ENCODE measurements around the gene TENM3.

The TENM3 gene

DNA sequence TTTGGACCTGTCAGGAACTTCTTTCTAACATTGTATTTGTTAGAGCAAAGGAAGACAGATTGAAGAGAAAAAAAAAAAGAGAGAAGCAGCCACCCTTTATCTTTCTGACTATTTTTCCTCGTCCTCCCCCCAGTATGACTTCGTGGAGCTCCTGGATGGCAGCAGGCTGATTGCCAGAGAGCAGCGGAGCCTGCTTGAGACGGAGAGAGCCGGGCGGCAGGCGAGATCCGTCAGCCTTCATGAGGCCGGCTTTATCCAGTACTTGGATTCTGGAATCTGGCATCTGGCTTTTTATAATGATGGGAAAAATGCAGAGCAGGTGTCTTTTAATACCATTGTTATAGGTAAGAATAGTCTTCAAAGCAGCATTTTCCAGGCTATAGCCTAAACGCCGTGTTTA is 436.3 kb downstream of the TENM3 start:
- DNase-seq (ENCODE audit: low read depth, low spot score): no peak

DNA sequence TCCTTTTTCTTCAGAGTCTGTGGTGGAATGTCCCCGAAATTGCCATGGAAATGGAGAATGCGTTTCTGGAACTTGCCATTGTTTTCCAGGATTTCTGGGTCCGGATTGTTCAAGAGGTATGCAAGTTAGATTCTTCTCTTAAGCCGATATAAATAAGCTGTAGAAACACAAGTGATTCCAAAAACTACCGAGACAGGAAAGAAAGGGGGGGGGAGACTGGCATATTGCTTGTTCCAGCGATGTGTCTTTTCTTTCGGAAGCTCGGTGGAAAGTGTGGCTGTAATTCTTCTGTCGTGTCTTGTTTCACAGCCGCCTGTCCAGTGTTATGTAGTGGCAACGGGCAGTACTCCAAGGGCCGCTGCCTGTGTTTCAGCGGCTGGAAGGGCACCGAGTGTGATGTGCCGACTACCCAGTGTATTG is 437.0 kb downstream of the TENM3 start:
- no peak for DNase-seq (ENCODE audit: low read depth, low spot score)

DNA sequence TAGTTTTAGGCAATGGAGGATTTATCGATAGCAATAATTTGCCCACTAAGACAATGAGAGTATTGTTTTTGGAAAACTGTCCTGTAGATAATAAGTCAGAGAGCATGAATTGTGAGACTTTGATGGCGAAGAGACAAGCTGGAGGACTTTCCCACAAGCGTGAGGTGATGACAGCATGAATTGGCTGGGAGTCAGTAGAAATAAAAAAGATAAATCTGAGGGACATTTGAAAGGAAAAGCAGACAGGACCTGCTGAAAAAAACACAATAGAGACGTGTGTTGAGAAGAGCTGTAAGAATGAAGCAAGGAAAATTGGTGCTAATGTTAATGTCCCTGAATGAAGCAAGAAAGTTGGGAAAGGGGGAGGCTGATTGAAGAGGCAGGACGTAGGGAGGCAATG is 440.5 kb downstream of the TENM3 start:
- no peak for DNase-seq (ENCODE audit: low read depth, low spot score)

DNA sequence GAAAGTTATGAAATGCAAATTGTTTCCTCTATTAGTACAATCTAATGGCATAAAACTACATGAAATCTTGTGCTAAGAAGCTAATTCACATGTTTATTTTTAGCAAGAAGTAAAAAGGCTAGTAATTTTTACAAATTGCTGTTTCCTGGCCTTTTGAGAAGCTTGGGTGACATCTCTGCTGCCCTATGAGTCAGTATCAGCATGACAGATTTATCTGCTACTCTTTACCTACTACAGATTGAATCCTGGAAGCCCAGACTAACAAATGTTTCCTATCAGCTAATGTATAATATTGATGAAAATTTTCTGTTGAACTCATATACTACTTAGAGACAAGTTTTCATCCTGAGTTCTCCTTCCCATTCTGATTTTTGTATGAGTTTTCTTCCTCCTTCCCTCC is 441.6 kb downstream of the TENM3 start:
- DNase-seq (ENCODE audit: low read depth, low spot score): no peak

DNA sequence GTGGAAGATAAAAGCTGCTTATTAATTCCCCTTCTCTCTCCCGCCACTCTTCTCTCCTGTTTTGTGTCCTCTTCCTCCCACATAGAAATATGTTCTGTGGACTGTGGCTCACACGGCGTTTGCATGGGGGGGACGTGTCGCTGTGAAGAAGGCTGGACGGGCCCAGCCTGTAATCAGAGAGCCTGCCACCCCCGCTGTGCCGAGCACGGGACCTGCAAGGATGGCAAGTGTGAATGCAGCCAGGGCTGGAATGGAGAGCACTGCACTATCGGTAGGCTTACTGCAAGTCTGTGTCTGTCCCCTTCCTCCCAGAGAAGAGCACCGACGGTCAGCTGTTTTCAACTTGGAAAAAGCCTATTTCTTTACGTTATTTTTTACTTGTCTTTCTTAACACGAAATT is 444.9 kb downstream of the TENM3 start:
- no peak for DNase-seq (ENCODE audit: low read depth, low spot score)

DNA sequence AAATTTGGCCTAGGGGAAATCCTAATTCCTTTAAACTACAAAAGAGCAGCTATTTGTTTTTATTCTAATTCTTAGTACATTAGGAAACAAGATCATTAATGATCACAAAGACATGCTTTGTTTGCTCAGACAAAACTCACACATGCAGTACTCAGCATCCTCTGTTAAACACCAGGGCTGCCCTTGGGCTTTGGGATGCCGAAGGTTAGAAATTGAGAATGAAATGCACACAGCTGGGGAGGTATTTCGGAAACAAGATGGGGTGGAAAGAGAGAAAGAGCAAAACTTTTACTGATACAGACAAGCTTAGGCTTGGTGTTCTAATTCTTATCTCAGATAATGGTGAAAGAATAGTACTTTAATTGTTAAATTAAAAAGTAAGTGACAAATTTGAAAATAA is 451.3 kb downstream of the TENM3 start:
- DNase-seq (ENCODE audit: low read depth, low spot score): no peak

DNA sequence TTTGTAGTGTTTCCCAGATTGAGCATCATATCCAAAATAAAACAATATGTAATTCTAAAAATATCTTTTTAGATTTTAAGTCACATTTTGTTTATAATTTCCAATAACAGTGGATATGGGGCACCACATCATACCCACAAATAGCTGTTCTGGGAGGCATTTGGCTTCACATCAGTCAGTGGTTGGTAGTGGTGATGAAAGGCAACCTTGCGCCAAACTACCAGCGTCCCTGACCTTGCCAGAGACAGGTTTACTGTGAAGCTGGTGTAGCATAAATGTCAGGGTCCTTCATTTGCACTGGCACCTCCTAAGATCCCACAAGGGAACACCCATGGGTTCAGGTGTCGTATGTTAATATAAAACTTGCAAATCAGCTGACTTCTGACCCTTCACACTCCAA is 451.8 kb downstream of the TENM3 start:
- no peak for DNase-seq (ENCODE audit: low read depth, low spot score)

DNA sequence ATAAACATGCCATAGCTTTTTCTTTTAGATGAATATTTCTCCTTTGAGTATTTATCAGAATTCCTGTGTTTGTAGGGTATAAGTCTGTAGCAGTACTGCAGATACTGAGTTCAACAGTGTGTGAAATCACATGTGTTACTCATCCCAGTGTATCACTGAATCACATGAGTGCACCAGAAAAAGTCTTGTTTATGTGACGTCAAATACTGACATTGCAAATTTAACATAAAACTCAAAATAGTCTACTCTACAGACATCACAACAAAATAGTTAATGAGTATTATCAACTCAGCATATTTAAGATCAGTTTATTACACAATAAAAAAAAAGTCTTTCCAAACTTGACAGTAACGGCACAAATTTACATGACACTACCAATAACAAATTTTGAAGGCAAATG is 452.6 kb downstream of the TENM3 start:
- DNase-seq (ENCODE audit: low read depth, low spot score): no peak

DNA sequence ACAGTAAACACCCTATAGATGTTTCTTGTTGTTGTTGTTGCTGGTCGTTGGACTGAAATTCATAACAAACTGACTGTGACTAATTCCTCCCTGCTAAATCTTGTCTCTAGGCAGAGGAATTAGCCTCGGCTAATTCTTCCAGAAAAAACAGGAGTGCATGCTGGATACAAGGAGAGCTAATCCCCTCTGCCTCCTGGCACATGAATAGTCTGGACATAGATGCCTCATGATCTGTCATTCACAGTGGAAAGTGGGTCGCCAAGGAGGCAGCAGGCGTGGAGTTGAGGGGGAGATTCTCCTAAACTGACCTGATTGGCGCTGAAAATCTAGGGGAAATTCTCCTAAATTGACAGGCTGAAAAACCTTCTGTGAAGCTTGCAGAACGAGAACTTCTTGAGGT is 453.9 kb downstream of the TENM3 start:
- DNase-seq (ENCODE audit: low read depth, low spot score): no peak

DNA sequence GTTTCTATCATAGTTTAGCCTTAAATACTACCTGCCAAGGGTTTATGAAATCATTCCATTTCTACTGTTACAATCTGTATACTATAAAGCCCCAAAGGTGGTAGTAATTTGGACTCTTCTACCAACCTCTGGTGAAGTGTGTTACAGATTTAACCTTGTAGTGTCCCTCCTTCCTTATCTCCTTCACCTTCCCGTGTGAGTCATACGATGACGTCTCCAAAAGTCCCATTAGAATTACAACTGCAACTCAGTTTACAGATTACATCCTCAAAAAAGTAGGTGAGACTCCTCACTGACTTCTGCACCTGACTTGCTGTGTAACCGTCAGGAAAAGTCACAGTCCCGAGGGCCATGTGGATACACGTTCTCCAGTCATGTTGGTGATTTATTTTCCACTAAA is 455.0 kb downstream of the TENM3 start:
- DNase-seq (ENCODE audit: low read depth, low spot score): no peak

DNA sequence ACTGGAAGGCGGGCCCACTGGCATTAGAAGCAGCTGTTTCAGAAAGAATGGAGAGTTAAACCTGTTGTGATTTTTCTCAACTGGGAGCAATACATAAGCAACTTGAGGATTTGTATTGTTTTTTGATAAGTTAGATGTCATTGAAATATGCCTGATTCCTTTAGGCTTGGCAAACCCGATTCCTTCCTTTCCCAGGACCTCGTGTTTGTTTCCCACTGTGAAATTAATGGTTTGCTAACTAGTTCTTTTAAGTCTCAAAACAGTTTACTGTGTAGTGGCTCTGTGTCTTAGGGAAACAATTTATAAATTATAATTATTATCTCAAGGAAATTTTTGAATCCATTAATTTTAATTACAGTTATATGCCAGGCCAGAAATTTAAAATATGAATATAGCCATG is 456.0 kb downstream of the TENM3 start:
- DNase-seq (ENCODE audit: low read depth, low spot score): no peak

DNA sequence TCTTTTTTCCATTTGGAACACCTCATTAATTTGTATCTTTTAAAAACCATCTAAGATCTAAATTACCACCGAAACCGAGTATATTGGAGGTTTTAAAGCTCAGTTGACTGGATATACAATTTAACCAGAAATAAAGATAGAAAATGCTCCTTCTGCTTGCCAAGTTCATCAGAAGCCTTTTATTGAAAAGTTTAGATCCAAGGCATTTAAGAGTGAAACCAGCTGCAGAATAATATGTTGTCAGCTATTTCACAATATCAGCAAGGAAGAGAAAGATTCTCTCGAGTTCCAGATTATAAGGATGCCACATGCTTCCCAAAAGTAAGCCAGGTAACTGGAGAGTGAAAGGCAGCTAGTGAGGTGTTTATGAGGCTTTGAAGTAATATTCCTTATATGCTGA is 456.6 kb downstream of the TENM3 start:
- no peak for DNase-seq (ENCODE audit: low read depth, low spot score)

DNA sequence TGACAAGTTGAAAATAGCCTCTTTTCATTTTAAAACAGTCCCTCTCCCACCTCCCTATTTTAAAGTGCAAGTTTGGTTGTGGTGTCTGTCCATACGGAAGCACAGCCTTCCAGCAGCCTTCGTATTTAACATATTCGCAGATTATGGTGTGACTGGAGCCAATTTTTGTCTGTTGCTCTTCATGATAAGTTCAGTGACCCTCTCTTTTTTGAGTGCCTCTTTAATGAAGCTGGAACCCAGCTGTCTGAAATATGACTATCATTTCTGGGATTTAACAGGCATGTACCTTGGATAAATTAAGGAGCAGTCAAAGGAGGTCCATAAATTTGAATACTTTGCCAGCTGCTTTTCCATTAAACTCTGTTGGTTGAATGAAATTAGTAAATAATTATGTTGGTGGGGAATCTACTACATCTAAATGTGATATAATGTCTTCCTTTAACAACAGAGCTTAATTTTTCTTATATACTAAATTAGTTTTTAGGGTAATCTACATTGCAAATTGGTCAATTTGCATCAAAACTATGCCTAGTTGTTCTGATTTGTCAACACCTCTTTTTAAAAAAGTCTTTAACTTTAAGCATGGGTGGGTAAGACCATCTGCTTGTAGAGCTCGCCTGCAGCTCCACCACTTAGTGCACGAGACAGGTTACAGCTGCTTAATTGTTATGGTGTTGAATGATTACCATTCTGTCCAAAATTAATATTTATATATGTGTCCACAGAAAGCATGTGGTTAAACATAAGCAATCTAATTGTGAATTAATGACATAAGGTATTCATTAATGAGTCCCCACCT is 457.4 kb downstream of the TENM3 start:
- no peak for DNase-seq (ENCODE audit: low read depth, low spot score)

DNA sequence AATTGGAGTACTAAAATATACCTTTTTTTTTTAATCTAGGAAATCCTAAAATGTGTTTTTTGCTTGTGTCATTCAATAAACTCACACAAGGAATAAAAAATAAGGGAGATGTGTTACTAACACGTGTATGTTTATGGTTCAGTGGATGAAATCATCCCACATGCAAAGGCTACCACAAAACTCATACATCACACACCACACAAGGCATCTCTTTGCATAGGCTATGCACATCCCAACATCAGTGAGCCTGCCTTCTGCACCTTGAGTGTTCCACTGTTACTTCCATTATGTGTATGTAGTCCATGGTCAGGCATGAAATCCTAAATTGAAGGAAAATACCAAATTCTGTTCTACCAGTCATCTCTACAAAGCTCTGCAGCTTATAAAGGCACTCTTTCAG is 460.9 kb downstream of the TENM3 start:
- no peak for DNase-seq (ENCODE audit: low read depth, low spot score)

DNA sequence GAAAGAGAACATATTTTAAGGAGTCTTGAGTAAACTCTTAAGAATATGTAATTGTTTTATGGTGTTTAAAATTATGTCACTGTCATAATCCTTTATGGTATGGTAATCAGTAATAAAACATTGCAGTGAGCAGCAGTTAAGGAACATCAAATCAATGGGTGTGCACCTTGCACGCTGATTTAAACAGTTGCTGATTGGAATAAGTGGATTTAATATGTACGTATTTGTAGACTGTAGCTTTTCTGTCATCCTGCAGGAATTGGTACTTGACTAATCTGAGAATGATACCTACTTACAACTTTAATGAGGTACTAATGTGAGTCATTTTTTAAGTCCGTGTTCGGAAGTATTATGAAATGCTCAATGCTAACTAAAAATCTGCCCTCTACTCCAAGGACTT is 461.7 kb downstream of the TENM3 start:
- DNase-seq (ENCODE audit: low read depth, low spot score): no peak

DNA sequence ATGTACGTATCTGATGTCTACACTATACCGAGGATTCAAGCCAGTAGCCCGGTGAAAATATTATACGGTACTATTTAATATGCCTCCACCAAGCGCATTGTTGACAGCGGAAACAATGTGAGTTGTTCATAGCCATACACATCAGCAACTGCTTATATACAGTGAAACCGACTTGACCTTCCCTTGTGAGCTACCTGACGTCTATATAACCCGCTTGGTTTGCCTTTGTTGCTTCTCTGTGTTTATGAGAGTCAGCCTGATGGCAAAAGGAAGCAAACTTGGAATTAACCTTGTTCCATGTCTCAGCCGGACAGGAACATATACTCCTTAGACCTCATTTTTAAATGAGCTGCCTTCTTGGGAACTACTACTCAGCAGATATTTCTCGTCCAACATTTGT is 462.2 kb downstream of the TENM3 start:
- DNase-seq (ENCODE audit: low read depth, low spot score): no peak

DNA sequence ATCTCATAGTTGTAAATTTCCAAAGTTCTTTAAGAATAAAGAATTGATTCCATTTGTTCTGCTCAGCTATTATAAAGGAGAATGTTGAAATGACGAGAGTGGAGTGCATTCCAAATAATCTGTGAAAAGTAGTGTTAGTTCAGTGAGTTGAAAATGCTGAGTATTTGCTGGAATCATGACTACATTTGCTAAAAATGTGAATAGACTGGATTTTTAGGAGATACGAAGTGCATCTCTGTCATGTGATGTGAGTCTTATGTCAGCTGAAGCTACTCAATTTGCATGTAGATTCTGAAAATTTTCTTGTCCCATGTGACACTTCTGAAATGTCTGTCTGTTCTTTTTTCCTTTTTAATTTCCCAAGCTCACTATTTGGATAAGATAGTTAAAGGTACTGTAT is 468.0 kb downstream of the TENM3 start:
- DNase-seq (ENCODE audit: low read depth, low spot score): no peak

DNA sequence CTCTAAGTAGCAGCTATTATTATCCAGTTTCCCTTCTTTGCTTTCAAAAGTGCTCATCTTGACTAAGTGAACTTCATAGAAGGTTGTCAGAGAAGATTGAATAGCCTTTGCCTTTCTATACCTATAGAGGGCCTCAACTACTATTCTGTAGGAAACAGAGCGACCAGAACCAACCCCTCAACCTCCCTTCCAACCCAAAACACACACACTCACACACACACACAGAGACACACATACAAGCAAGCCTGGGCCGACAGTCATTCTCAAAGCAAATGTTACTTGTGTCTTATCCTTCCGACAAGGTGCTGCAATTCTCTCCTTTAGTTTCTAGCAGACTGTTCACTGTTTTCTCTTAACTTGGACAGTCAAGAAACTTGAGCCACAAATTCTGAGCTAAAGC is 472.3 kb downstream of the TENM3 start:
- DNase-seq (ENCODE audit: low read depth, low spot score): no peak

DNA sequence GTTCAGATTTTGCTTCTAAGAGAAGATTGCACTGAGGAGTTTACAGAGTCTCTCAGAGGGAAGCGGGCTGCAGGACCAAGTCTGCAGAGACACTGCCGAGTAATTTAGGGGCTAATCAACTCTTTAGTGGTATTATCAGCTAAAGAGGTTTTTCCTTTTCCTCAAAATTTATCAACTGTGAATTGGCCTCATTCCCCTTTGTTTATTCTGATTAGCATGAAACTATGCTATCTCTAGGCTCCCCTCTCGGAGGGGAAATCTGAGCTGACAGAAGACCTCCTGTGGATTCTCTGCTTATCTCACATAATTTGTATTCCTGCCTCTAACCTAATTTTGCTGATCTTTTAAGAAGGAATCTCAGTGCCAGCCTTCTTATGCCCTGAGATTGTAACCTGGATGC is 473.0 kb downstream of the TENM3 start:
- DNase-seq (ENCODE audit: low read depth, low spot score): no peak

DNA sequence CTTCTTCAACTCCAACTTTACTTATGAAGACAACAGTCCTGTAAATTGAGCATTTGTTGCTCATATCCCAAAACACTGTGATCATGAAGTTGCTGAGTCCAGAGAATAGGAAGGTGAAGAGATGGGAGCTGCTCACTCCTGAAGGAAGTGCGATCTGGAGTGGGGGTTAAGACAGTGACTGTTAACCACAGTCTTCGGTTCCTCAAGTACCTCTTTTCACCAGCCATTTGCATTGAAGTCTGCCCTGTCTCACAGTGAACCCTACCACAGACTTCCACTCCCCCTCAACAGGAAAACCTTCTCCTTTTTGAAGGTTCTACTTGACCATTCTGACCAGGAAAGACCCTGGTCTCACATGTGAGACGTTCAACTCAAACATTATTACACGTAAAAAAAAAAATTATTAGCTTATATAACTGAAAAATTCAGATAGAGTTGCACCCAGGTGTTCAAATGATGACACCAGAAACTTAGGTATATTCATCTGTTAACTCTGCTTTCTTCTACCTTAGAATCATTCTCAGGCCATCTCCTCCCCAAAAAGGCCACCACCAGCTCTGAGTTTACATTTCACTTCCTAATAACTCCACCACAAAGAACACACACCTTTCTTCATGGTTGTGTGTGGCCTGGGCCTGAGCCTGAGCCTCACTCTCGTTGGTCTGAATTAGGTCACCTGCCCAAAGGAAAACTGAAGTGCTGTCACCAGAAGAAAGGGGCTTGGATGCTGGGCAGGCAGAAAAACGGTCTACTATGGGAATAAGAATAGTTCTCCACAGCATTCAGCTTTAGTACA is 474.8 kb downstream of the TENM3 start:
- no peak for DNase-seq (ENCODE audit: low read depth, low spot score)

DNA sequence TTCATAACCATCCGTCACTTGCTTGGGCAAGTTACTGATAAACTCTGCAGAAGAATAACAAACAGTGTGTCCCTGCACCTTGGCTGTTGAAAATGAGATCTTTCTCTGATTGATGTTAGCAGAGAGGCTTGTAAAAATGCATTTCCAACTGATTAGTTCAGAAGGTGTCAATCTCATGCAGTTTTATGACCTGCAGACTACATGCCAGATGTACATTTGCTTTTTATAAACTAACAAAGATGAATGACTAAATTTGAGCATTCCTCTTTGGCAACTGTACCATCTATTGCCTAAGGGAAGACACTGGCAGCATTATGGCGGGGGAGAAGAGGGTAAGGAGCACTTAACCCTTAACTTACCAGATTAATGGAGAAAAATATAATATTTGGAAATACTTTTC is 481.2 kb downstream of the TENM3 start:
- DNase-seq (ENCODE audit: low read depth, low spot score): no peak

DNA sequence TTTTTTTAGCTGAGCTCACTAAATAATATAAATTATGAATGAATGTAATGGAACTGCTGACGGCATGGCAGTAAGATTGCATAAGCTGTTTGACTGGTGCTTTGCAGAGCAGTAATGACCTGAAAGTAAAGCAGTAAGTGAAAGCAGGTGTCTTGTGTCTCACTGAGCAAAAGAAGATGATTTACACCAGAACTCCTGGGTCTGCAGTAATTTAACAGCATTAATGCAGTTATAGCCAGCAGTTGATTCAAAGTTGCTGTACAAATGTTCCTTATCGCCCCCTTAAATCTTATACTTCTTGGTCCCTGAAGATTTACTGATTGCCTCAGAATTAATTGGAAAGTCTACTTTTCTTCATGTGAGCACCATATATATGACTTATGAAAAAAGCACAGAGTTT is 486.3 kb downstream of the TENM3 start:
- no peak for DNase-seq (ENCODE audit: low read depth, low spot score)

DNA sequence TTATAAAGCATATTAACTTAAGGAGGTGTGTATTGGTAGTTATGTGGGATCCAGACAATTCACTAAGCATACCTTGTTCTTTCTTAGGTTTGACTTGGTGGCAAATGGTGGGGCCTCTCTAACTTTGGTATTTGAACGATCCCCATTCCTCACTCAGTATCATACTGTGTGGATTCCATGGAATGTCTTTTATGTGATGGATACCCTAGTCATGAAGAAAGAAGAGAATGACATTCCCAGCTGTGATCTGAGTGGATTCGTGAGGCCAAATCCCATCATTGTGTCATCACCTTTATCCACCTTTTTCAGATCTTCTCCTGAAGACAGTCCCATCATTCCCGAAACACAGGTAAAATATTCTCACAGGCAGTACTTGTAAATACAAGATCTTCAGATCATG is 487.6 kb downstream of the TENM3 start:
- no peak for DNase-seq (ENCODE audit: low read depth, low spot score)
